CD14-positive monocyte (primary cell): ENCODE results near the gene XIRP2. TPM values are rescaled to one million over a fixed set of nuclear protein-coding genes. Genes with fewer than 3 reads are reported as not detected.

Source experiments
- DNase-seq, 3 donors: peaks; one replicate each; pipeline ENCODE4 v3.0.0-alpha.2; 2011 to 2022
- H2AFZ ChIP-seq: 2 replicates; pipeline ENCODE4 v1.6.0; 2012; ENCODE audit warnings: mild to moderate bottlenecking, low read depth, low read length, inconsistent platforms; ENCODE audit not compliant: insufficient read depth, poor library complexity, severe bottlenecking
- H3K27ac ChIP-seq, 2 donors: 1 replicate in 1 of 2; 2 replicates in 1 of 2; pipeline ENCODE4 v1.5.1; 2012 to 2013; ENCODE audit warnings: low read length in 2 of 2, control low read depth in 1 of 2, inconsistent platforms in 1 of 2, low read depth in 1 of 2, mild to moderate bottlenecking in 1 of 2
- H3K27me3 ChIP-seq, 2 donors: one replicate each; pipeline versions ENCODE4 v1.6.0 to v1.6.1; 2011 to 2013; ENCODE audit warnings: low read length in 2 of 2; ENCODE audit not compliant: control insufficient read depth in 2 of 2, insufficient read depth in 2 of 2
- H3K36me3 ChIP-seq, 2 donors: replicated peaks in 1 of 2; 1 replicate in 1 of 2; 2 replicates in 1 of 2; pipeline versions ENCODE4 v1.5.1 to v1.6.1; 2012 to 2013; ENCODE audit warnings: low read length in 2 of 2, control low read depth in 1 of 2, inconsistent platforms in 1 of 2, mild to moderate bottlenecking in 1 of 2; ENCODE audit not compliant: insufficient read depth in 2 of 2, control insufficient read depth in 1 of 2
- H3K4me1 ChIP-seq, 2 donors: 1 replicate in 1 of 2; 2 replicates in 1 of 2; pipeline versions ENCODE4 v1.5.1 to v1.6.1; 2012 to 2013; ENCODE audit warnings: low read length in 2 of 2, control low read depth in 1 of 2, inconsistent platforms in 1 of 2, mild to moderate bottlenecking in 1 of 2, moderate library complexity in 1 of 2; ENCODE audit not compliant: insufficient read depth in 2 of 2, control insufficient read depth in 1 of 2
- H3K4me2 ChIP-seq: replicated peaks from 2 replicates; pipeline ENCODE3; 2012; ENCODE audit warnings: low read length, moderate library complexity, mild to moderate bottlenecking; ENCODE audit not compliant: poor library complexity, severe bottlenecking; ENCODE audit errors: extremely low read depth
- H3K4me3 ChIP-seq, 3 experiments: fragments of 200-600 bp in 1 of 3; sonication (generic) in 1 of 3; replicated peaks in 1 of 3; 1 replicate in 2 of 3; 2 replicates in 1 of 3; pipeline ENCODE4 v1.5.1; 2011 to 2013; ENCODE audit warnings: low read length in 3 of 3, mild to moderate bottlenecking in 3 of 3, control low read depth in 2 of 3, low read depth in 2 of 3, inconsistent platforms in 1 of 3, moderate library complexity in 1 of 3
- H3K79me2 ChIP-seq: 2 replicates; pipeline ENCODE4 v1.6.0; 2012; ENCODE audit warnings: mild to moderate bottlenecking, control low read depth, inconsistent platforms, low read length, moderate library complexity; ENCODE audit not compliant: insufficient read depth
- H3K9ac ChIP-seq: 2 replicates; pipeline ENCODE4 v1.6.0; 2017; ENCODE audit warnings: low read length, mild to moderate bottlenecking; ENCODE audit not compliant: insufficient read depth, poor library complexity, severe bottlenecking
- H3K9me3 ChIP-seq, 2 donors: replicated peaks in 1 of 2; 1 replicate in 1 of 2; 2 replicates in 1 of 2; pipeline versions ENCODE4 v1.5.1 to v1.6.1; 2012 to 2013; ENCODE audit warnings: low read length in 2 of 2, control low read depth in 1 of 2; ENCODE audit not compliant: control insufficient read depth in 1 of 2, insufficient read depth in 1 of 2
- H4K20me1 ChIP-seq: 2 replicates; pipeline ENCODE4 v1.6.0; 2012; ENCODE audit warnings: mild to moderate bottlenecking, low read length, control low read depth, moderate library complexity; ENCODE audit not compliant: insufficient read depth
- H3K27ac Mint-ChIP-seq, 7 donors: one replicate each; pipeline ENCODE4 v1.8.0; 2020; ENCODE audit warnings: mild to moderate bottlenecking in 7 of 7, mixed read lengths in 7 of 7, moderate library complexity in 6 of 7, inconsistent platforms in 2 of 7
- H3K27me3 Mint-ChIP-seq, 3 donors: one replicate each; pipeline ENCODE4 v1.8.0; 2021 to 2022; ENCODE audit warnings: low read depth in 3 of 3, mild to moderate bottlenecking in 3 of 3, mixed read lengths in 3 of 3, moderate library complexity in 3 of 3, inconsistent platforms in 1 of 3
- H3K36me3 Mint-ChIP-seq, 2 donors: one replicate each; pipeline ENCODE4 v1.8.0; 2020; ENCODE audit warnings: mixed read lengths in 2 of 2, inconsistent platforms in 1 of 2, mild to moderate bottlenecking in 1 of 2
- H3K4me1 Mint-ChIP-seq: one replicate; pipeline ENCODE4 v1.8.0; 2020; ENCODE audit warnings: mild to moderate bottlenecking, mixed read lengths
- H3K4me3 Mint-ChIP-seq, 2 donors: one replicate each; pipeline ENCODE4 v1.8.0; 2020; ENCODE audit warnings: mild to moderate bottlenecking in 2 of 2, mixed read lengths in 2 of 2, moderate library complexity in 1 of 2
- H3K9me3 Mint-ChIP-seq, 7 donors: one replicate each; pipeline ENCODE4 v1.8.0; 2020 to 2022; ENCODE audit warnings: mixed read lengths in 7 of 7, mild to moderate bottlenecking in 6 of 7, moderate library complexity in 6 of 7, inconsistent platforms in 2 of 7
- CTCF ChIP-seq: fragments of 200-600 bp; IDR thresholded peaks from one replicate; pipeline ENCODE4 v1.8.0; 2022; ENCODE audit warnings: antibody characterized with exemption, mild to moderate bottlenecking
- WGBS: methylation state at CpG from one replicate; pipeline ENCODE4 v1.1.5; 2013; ENCODE audit warnings: missing lambda C conversion rate; ENCODE audit not compliant: insufficient coverage; 5-methylcytosine and 5-hydroxymethylcytosine counted together
- intact Hi-C, 2 donors: fragments of 100-400 bp; cut with micrococcal nuclease; formaldehyde crosslinking; loops; one replicate each; pipeline versions ENCODE4 v1.15.0 to v1.15.1; 2023
- polyA plus RNA-seq, 3 donors: library from polyadenylated mRNA; depleted of rRNA in 1 of 3; unstranded in 2 of 3; stranded (reverse) in 1 of 3; fragments of 300-500 nt in 2 of 3; fragments of >200 nt in 1 of 3; fragmentation: Illumina TruSeq in 2 of 3; gene quantifications; 1 replicate in 2 of 3; 2 replicates in 1 of 3; pipeline ENCODE4 v1.2.3, GENCODE V29; 2012 to 2021

XIRP2 gene
- polyA plus RNA-seq, 3 donors = not detected

GRCh38 chr2:167132906-167133555 is 244.8 kb downstream of the XIRP2 start:
- Histone ChIP-seq H3K9ac (no peak overlapping the region), H3K27me3 (no peaks in the 10 kb centered on the region), H3K36me3 (no peaks in the 10 kb centered on the region), H3K4me3 (no peak overlapping the region), H3K4me2 (no peak overlapping the region), H3K9me3 (no peaks in the 10 kb centered on the region), H4K20me1 (no peaks in the 10 kb centered on the region), H3K27ac (no peak overlapping the region), H3K4me1 (no peaks in the 10 kb centered on the region), H2AFZ (no peak overlapping the region), H3K79me2 (no peaks in the 10 kb centered on the region)
- H3K9me3 Mint-ChIP-seq = no peaks in the 10 kb centered on the region
- no peak overlapping the region for H3K4me3 Mint-ChIP-seq
- H3K36me3 Mint-ChIP-seq = no peaks in the 10 kb centered on the region
- WGBS = no CpG with 5 or more reads among the region's 3 CpGs
- DNase-seq = no peak
- peaks cover 6% of the 10 kb centered on the region for H3K4me1 Mint-ChIP-seq
- TF ChIP-seq CTCF = no peak
- H3K27ac Mint-ChIP-seq = no peak overlapping the region
- intact Hi-C loops = no loop called here
- H3K27me3 Mint-ChIP-seq = no peaks in the 10 kb centered on the region

- H3K79me2 ChIP-seq = no peaks in the 10 kb centered on the region
- H3K36me3 ChIP-seq = no peaks in the 10 kb centered on the region
- H3K4me2 ChIP-seq = no peak overlapping the region
- Mint-ChIP-seq H3K36me3 (no peaks in the 10 kb centered on the region), H3K4me1 (peaks cover 6% of the 10 kb centered on the region), H3K27ac (no peak overlapping the region), H3K4me3 (no peak overlapping the region), H3K9me3 (no peaks in the 10 kb centered on the region), H3K27me3 (no peaks in the 10 kb centered on the region)
- H3K4me1 ChIP-seq = no peaks in the 10 kb centered on the region
- H3K4me3 ChIP-seq = no peak overlapping the region
- H2AFZ ChIP-seq = no peak overlapping the region
- no peak overlapping the region for H3K9ac ChIP-seq
- intact Hi-C loops = no loop called here
- H3K27me3 ChIP-seq = no peaks in the 10 kb centered on the region
- WGBS = 100% methylated on average over 1 of the region's 2 CpGs
- H4K20me1 ChIP-seq = no peaks in the 10 kb centered on the region
- no peak for DNase-seq
- H3K27ac ChIP-seq = no peak overlapping the region
- no peaks in the 10 kb centered on the region for H3K9me3 ChIP-seq
- TF ChIP-seq CTCF = no peak
These were observed 245.3 kb downstream of the XIRP2 start for GRCh38 chr2:167133614-167134013.
